ENCODE measurements around the gene LYPD6.

DNA sequence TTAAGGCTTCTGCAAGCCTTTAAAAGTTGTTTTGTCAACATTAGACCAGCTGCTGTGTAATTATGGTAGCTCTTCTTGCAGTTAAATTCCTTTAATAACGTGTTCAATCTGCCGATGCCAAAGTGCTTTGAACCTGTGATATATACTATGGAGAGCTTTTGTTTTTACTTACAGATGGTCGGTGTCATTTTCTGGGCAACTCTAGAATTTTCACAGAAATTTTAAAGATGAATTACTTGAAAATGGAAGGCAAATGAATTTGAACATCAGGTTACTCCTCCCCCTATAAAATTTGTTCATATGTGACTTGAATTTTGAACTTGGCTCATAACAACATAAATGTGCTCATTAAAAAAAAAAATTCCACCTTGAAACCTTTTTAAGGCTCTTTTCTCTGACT lies 23.0 kb downstream of the LYPD6 start:
- TF ChIP-seq, protein P1, sequence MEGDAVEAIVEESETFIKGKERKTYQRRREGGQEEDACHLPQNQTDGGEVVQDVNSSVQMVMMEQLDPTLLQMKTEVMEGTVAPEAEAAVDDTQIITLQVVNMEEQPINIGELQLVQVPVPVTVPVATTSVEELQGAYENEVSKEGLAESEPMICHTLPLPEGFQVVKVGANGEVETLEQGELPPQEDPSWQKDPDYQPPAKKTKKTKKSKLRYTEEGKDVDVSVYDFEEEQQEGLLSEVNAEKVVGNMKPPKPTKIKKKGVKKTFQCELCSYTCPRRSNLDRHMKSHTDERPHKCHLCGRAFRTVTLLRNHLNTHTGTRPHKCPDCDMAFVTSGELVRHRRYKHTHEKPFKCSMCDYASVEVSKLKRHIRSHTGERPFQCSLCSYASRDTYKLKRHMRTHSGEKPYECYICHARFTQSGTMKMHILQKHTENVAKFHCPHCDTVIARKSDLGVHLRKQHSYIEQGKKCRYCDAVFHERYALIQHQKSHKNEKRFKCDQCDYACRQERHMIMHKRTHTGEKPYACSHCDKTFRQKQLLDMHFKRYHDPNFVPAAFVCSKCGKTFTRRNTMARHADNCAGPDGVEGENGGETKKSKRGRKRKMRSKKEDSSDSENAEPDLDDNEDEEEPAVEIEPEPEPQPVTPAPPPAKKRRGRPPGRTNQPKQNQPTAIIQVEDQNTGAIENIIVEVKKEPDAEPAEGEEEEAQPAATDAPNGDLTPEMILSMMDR (IDR thresholded peaks at IDR 0.05) = no peak
- no peak for TF ChIP-seq POLR2AphosphoS5 (IDR thresholded peaks at IDR 0.05)
- TF ChIP-seq POLR2A (IDR thresholded peaks at IDR 0.05) = no peak

Data from gastroesophageal sphincter (tissue), 3 donors.